NCI-H1694 treated with DMSO at 0.1 percent for 48 hours (cell line): Measurements from ENCODE around the gene STK38.

ENCODE experiments used
- DNase-seq: peaks from one replicate; lab custom pipeline; 2025; lab: John Stamatoyannopoulos, UW

Gene STK38

GRCh38 chr6:36563928-36564284 is 16.6 kb upstream of the STK38 start:
- DNase-seq: no peak

- DNase-seq: no peak
Measured at GRCh38 chr6:36563237-36563927, 16.1 kb upstream of the STK38 start.

- DNase-seq: no peak
Measured at GRCh38 chr6:36560822-36561221, 13.5 kb upstream of the STK38 start.

GRCh38 chr6:36559011-36559793 is 11.9 kb upstream of the STK38 start:
- DNase-seq: no peak

- DNase-seq: no peak
Measured at GRCh38 chr6:36556281-36556680, 9.0 kb upstream of the STK38 start.

- DNase-seq: no peak
Measured at GRCh38 chr6:36555750-36556252, 8.5 kb upstream of the STK38 start.

GRCh38 chr6:36550473-36551000 is 3.3 kb upstream of the STK38 start:
- no peak for DNase-seq

GRCh38 chr6:36548401-36548743 is 1.1 kb upstream of the STK38 start:
- DNase-seq: no peak

- DNase-seq: no peak
Measured at GRCh38 chr6:36547646-36548400, 544 bp upstream of the STK38 start.

- DNase-seq: no peak
Measured at GRCh38 chr6:36546308-36546919, 865 bp downstream of the STK38 start.

- no peak for DNase-seq
Measured at GRCh38 chr6:36545767-36546307, 1.4 kb downstream of the STK38 start.

- DNase-seq: no peak
Measured at GRCh38 chr6:36544228-36544627, 3.1 kb downstream of the STK38 start.

GRCh38 chr6:36542041-36542440 is 5.2 kb downstream of the STK38 start:
- DNase-seq: no peak

- no peak for DNase-seq
Measured at GRCh38 chr6:36539814-36540568, 7.3 kb downstream of the STK38 start.

GRCh38 chr6:36536873-36537547 is 10.3 kb downstream of the STK38 start:
- no peak for DNase-seq

GRCh38 chr6:36533321-36533720 is 14.0 kb downstream of the STK38 start:
- DNase-seq: no peak

GRCh38 chr6:36526066-36526465 is 21.2 kb downstream of the STK38 start:
- DNase-seq: no peak

- DNase-seq: no peak
Measured at GRCh38 chr6:36525346-36525745, 21.9 kb downstream of the STK38 start.

GRCh38 chr6:36524871-36525270 is 22.4 kb downstream of the STK38 start:
- DNase-seq: no peak

- no peak for DNase-seq
Measured at GRCh38 chr6:36523936-36524499, 23.3 kb downstream of the STK38 start.
